SK-N-SH treated with all-trans-retinoic acid at 6 μM for 48 hours (cell line): Measurements from ENCODE around the gene PCSK2.

Source experiments
- ATAC-seq: fragments of 200-7000 bp; cut with Tn5 transposase; 3 replicates; pipeline ENCODE4 v1.9.1; 2020; ENCODE audit warnings: mild to moderate bottlenecking, moderate library complexity
- ARNTL ChIP-seq: fragments of 450-650 bp; formaldehyde crosslinking; IDR thresholded peaks from 2 replicates; pipeline ENCODE4 v1.5.0; 2020; ENCODE audit warnings: low read depth, mild to moderate bottlenecking, moderate library complexity, borderline replicate concordance
- BACH2 ChIP-seq: fragments of 250-450 bp; sonication (Bioruptor Pico); IDR thresholded peaks from 2 replicates; pipeline ENCODE4 v1.9.0; 2021; ENCODE audit warnings: mild to moderate bottlenecking, borderline replicate concordance
- CREB5 ChIP-seq: fragments of 250-450 bp; sonication (Bioruptor Pico); IDR thresholded peaks from 2 replicates; pipeline ENCODE4 v1.5.1; 2020; ENCODE audit warnings: low read depth, mild to moderate bottlenecking, moderate library complexity
- CSDC2 ChIP-seq: fragments of 250-450 bp; sonication (Bioruptor Pico); IDR thresholded peaks from 2 replicates; pipeline ENCODE4 v1.5.0; 2020; ENCODE audit warnings: mild to moderate bottlenecking, moderate library complexity
- CSRNP3 ChIP-seq: fragments of 250-450 bp; sonication (Bioruptor Pico); IDR thresholded peaks from 2 replicates; pipeline ENCODE4 v1.5.1; 2021; ENCODE audit warnings: mild to moderate bottlenecking, moderate library complexity
- ESRRG ChIP-seq: fragments of 250-450 bp; sonication (Bioruptor Pico); IDR thresholded peaks from 2 replicates; pipeline ENCODE4 v1.6.1; 2021; ENCODE audit warnings: mild to moderate bottlenecking
- GLIS3 ChIP-seq: fragments of 250-450 bp; sonication (Bioruptor Pico); IDR thresholded peaks from 2 replicates; pipeline ENCODE4 v1.5.0; 2020; ENCODE audit warnings: mild to moderate bottlenecking, moderate library complexity
- ISL1 ChIP-seq: fragments of 250-450 bp; sonication (Bioruptor Pico); IDR thresholded peaks from 2 replicates; pipeline ENCODE4 v2.1.2; 2022; ENCODE audit warnings: mild to moderate bottlenecking, moderate library complexity
- OSR1 ChIP-seq: fragments of 250-450 bp; sonication (Bioruptor Pico); IDR thresholded peaks from 2 replicates; pipeline ENCODE4 v1.8.0; 2022; ENCODE audit warnings: moderate library complexity, mild to moderate bottlenecking, inconsistent platforms
- PPARA ChIP-seq: fragments of 250-450 bp; sonication (Bioruptor Pico); IDR thresholded peaks from 2 replicates; pipeline ENCODE4 v1.5.0; 2020; ENCODE audit warnings: mild to moderate bottlenecking, borderline replicate concordance
- RARB ChIP-seq: fragments of 250-450 bp; sonication (Bioruptor Pico); IDR thresholded peaks from 2 replicates; pipeline ENCODE4 v1.8.0; 2021; ENCODE audit warnings: mild to moderate bottlenecking, moderate library complexity
- SNAI2 ChIP-seq: fragments of 250-450 bp; sonication (Bioruptor Pico); IDR thresholded peaks from 2 replicates; pipeline ENCODE4 v1.5.0; 2020; ENCODE audit warnings: mild to moderate bottlenecking, moderate library complexity
- TCF4 ChIP-seq: fragments of 250-450 bp; sonication (Bioruptor Pico); IDR thresholded peaks from 2 replicates; pipeline ENCODE4 v1.8.0; 2021; ENCODE audit warnings: mild to moderate bottlenecking, moderate library complexity, borderline replicate concordance
- TOX ChIP-seq: fragments of 250-450 bp; sonication (Bioruptor Pico); IDR thresholded peaks from 2 replicates; pipeline ENCODE4 v1.8.0; 2021; ENCODE audit warnings: mild to moderate bottlenecking, moderate library complexity, borderline replicate concordance
- ZC3H10 ChIP-seq: fragments of 250-450 bp; sonication (Bioruptor Pico); IDR thresholded peaks from 2 replicates; pipeline ENCODE4 v1.5.1; 2021; ENCODE audit warnings: mild to moderate bottlenecking, moderate library complexity
- ZFP3 ChIP-seq: fragments of 250-450 bp; sonication (Bioruptor Pico); IDR thresholded peaks from 2 replicates; pipeline ENCODE4 v1.5.0; 2020; ENCODE audit warnings: mild to moderate bottlenecking, moderate library complexity
- ZFP30 ChIP-seq: fragments of 450-650 bp; formaldehyde crosslinking; IDR thresholded peaks from 2 replicates; pipeline ENCODE4 v1.5.0; 2022; ENCODE audit warnings: mild to moderate bottlenecking, moderate library complexity
- ZNF565 ChIP-seq: fragments of 450-650 bp; formaldehyde crosslinking; conservative IDR thresholded peaks from 2 replicates; pipeline ENCODE4 v1.5.0; 2020; ENCODE audit warnings: low read depth, mild to moderate bottlenecking, moderate library complexity
- ZNF70 ChIP-seq: fragments of 450-650 bp; formaldehyde crosslinking; IDR thresholded peaks from 2 replicates; pipeline ENCODE4 v1.5.0; 2020; ENCODE audit warnings: mild to moderate bottlenecking, moderate library complexity
- ZNF8 ChIP-seq: fragments of 450-650 bp; formaldehyde crosslinking; IDR thresholded peaks from 2 replicates; pipeline ENCODE4 v1.5.0; 2020; ENCODE audit warnings: mild to moderate bottlenecking, moderate library complexity
- TF ChIP-seq, protein P1 (sequence below): fragments of 250-450 bp; sonication (Bioruptor Pico); IDR thresholded peaks from 2 replicates; pipeline ENCODE4 v1.8.0; 2020; ENCODE audit warnings: mild to moderate bottlenecking, moderate library complexity, borderline replicate concordance
- TF ChIP-seq, protein P2 (sequence below): fragments of 250-450 bp; sonication (Bioruptor Pico); IDR thresholded peaks from 2 replicates; pipeline ENCODE4 v1.5.0; 2020; ENCODE audit warnings: mild to moderate bottlenecking, moderate library complexity
- TF ChIP-seq, protein P3 (sequence below): fragments of 250-450 bp; sonication (Bioruptor Pico); IDR thresholded peaks from 2 replicates; pipeline ENCODE4 v1.8.0; 2021; ENCODE audit warnings: low read depth, mild to moderate bottlenecking, moderate library complexity, borderline replicate concordance

Gene PCSK2

DNA sequence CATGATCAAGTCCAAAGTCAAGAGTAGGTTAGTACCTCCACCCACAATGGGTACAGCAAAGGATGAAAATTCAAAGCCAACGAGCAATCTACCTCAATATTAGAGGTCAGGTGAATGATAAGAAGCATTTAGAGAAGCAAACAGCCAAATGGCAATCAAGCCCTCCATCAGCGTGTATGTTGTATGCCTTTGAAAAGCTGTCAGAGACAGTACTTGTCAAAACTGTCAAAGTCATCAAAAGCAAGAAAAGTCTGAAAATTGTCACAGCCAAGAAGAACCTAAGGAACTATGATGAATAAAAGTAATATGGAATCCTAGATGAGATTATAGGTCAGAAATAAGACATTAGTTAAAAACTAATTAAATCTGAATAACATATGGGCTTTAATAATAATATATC is 99.3 kb downstream of the PCSK2 start:
- ATAC-seq: no peak
- TF ChIP-seq ISL1 (CRISPR knock-in tag) (no peak), CSDC2 (CRISPR knock-in tag) (no peak), ZNF70 (no peak), ZFP3 (CRISPR knock-in tag) (no peak), ZFP30 (no peak), ARNTL (CRISPR knock-in tag) (no peak), GLIS3 (CRISPR knock-in tag) (no peak), CSRNP3 (no peak), OSR1 (CRISPR knock-in tag) (no peak), ZNF565 (no peak), BACH2 (CRISPR knock-in tag) (no peak), ZNF8 (CRISPR knock-in tag) (no peak), TCF4 (CRISPR knock-in tag) (no peak), RARB (CRISPR knock-in tag) (no peak), PPARA (CRISPR knock-in tag) (no peak)
- TF ChIP-seq, protein P1, sequence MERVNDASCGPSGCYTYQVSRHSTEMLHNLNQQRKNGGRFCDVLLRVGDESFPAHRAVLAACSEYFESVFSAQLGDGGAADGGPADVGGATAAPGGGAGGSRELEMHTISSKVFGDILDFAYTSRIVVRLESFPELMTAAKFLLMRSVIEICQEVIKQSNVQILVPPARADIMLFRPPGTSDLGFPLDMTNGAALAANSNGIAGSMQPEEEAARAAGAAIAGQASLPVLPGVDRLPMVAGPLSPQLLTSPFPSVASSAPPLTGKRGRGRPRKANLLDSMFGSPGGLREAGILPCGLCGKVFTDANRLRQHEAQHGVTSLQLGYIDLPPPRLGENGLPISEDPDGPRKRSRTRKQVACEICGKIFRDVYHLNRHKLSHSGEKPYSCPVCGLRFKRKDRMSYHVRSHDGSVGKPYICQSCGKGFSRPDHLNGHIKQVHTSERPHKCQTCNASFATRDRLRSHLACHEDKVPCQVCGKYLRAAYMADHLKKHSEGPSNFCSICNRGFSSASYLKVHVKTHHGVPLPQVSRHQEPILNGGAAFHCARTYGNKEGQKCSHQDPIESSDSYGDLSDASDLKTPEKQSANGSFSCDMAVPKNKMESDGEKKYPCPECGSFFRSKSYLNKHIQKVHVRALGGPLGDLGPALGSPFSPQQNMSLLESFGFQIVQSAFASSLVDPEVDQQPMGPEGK: no peak

- no peak for ATAC-seq
- TF ChIP-seq ISL1 (CRISPR knock-in tag) (no peak), TCF4 (CRISPR knock-in tag) (no peak), CREB5 (CRISPR knock-in tag) (no peak), CSDC2 (CRISPR knock-in tag) (no peak)
Measured at GRCh38 chr20:17327185-17328148, 100.6 kb downstream of the PCSK2 start.

DNA sequence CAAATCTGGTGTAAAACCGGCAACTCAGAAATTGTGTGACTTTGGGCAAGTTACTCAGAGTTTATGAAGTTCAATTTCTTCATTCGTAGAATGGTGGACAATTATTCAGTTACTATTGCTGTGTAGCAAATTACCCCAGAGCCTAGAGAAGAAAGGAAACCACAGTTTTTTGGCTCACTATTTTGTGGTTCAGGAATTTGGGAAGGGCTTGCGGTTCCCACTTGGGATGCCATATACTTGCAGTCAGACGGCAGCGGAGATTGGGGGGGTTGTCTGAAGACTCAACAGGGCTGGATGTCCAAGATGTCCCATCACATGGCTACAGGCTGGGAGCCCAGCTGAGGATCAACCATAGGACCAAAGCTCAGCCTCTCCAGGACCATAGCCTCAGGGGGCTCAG is 108.1 kb downstream of the PCSK2 start:
- ATAC-seq: no peak
- TF ChIP-seq CSRNP3 (no peak), BACH2 (CRISPR knock-in tag) (no peak), ZFP30 (no peak), ISL1 (CRISPR knock-in tag) (no peak), OSR1 (CRISPR knock-in tag) (no peak), ZNF8 (CRISPR knock-in tag) (no peak), RARB (CRISPR knock-in tag) (no peak), ARNTL (CRISPR knock-in tag) (no peak), TCF4 (CRISPR knock-in tag) (no peak), ZNF565 (no peak), CSDC2 (CRISPR knock-in tag) (no peak), TOX (CRISPR knock-in tag) (no peak), ZC3H10 (CRISPR knock-in tag) (no peak), SNAI2 (no peak), CREB5 (CRISPR knock-in tag) (no peak), ZNF70 (no peak), ESRRG (CRISPR knock-in tag) (no peak), ZFP3 (CRISPR knock-in tag) (no peak)
- TF ChIP-seq, protein P2, sequence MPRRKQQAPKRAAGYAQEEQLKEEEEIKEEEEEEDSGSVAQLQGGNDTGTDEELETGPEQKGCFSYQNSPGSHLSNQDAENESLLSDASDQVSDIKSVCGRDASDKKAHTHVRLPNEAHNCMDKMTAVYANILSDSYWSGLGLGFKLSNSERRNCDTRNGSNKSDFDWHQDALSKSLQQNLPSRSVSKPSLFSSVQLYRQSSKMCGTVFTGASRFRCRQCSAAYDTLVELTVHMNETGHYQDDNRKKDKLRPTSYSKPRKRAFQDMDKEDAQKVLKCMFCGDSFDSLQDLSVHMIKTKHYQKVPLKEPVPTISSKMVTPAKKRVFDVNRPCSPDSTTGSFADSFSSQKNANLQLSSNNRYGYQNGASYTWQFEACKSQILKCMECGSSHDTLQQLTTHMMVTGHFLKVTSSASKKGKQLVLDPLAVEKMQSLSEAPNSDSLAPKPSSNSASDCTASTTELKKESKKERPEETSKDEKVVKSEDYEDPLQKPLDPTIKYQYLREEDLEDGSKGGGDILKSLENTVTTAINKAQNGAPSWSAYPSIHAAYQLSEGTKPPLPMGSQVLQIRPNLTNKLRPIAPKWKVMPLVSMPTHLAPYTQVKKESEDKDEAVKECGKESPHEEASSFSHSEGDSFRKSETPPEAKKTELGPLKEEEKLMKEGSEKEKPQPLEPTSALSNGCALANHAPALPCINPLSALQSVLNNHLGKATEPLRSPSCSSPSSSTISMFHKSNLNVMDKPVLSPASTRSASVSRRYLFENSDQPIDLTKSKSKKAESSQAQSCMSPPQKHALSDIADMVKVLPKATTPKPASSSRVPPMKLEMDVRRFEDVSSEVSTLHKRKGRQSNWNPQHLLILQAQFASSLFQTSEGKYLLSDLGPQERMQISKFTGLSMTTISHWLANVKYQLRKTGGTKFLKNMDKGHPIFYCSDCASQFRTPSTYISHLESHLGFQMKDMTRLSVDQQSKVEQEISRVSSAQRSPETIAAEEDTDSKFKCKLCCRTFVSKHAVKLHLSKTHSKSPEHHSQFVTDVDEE (CRISPR knock-in tag): no peak
- TF ChIP-seq, protein P3, sequence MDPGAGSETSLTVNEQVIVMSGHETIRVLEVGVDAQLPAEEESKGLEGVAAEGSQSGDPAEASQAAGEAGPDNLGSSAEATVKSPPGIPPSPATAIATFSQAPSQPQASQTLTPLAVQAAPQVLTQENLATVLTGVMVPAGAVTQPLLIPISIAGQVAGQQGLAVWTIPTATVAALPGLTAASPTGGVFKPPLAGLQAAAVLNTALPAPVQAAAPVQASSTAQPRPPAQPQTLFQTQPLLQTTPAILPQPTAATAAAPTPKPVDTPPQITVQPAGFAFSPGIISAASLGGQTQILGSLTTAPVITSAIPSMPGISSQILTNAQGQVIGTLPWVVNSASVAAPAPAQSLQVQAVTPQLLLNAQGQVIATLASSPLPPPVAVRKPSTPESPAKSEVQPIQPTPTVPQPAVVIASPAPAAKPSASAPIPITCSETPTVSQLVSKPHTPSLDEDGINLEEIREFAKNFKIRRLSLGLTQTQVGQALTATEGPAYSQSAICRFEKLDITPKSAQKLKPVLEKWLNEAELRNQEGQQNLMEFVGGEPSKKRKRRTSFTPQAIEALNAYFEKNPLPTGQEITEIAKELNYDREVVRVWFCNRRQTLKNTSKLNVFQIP (CRISPR knock-in tag): no peak
